ENCODE measurements around the gene PTPN4. TPM values are rescaled to one million over a fixed set of nuclear protein-coding genes. Genes with fewer than 3 reads are reported as not detected.

PTPN4 gene
- total and polyA plus RNA-seq, 9 of the 15 experiments (the other 6 are each of a cell fraction or from before 2014, with no cell fraction given), result 5.0 to 32.8 (median 27.3) TPM

DNA sequence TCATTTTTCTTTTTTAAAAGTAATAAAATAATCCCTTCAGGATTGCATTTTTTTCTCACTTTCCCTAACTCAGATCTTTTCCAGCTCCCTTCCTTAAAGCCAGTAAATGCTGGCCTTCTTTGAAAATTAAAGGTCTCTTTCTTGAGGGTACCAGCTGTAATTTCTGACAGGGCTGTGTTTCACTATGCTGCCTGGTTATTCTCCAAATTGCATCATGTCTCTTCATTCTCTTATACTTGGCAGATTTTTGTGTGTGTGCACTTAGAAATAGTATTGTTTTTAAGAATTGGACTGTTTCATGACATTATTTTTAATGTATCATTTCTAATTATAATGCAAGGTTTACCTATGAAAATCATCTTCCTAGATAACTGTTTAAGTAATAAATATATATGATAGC, 181.1 kb downstream of the PTPN4 start:
- Histone ChIP-seq H3K9ac (ENCODE audit: insufficient read depth in 1 of 2, low read depth in 2 of 2, low read length in 2 of 2) (no peak overlapping the region), H3K4me2 (ENCODE audit: insufficient read depth, low read length) (no peak overlapping the region), H4K20me1 (replicated peaks; ENCODE audit: control insufficient read depth, insufficient read depth, low read length) (no peaks in the 10 kb centered on the region), H2AFZ (ENCODE audit: low read depth, low read length) (no peak overlapping the region), H3K9me3 (replicated peaks; ENCODE audit: control insufficient read depth, insufficient read depth, low read depth, low read length) (no peaks in the 10 kb centered on the region), H3K36me3 (ENCODE audit: control insufficient read depth, insufficient read depth, low read length) (peaks cover 6% of the 10 kb centered on the region; the same call in 2 of the 3 replicates), H3K27ac (ENCODE audit: extremely low read depth, low read depth, low read length) (no peak overlapping the region), H3K4me3 (no peak overlapping the region), H3K9me1 (ENCODE audit: control insufficient read depth, insufficient read depth, low read length) (no peaks in the 10 kb centered on the region), H3K79me2 (ENCODE audit: control insufficient read depth, insufficient read depth, low read length) (no peaks in the 10 kb centered on the region), H3K4me1 (replicated peaks in 1 of 2; ENCODE audit: control insufficient read depth in 2 of 2, insufficient read depth in 2 of 2, low read length in 2 of 2) (no peaks in the 10 kb centered on the region), H3K27me3 (ENCODE audit: control insufficient read depth in 2 of 2, insufficient read depth in 2 of 2, low read length in 2 of 2) (no peaks in the 10 kb centered on the region)
- in situ Hi-C loops (cut with MboI), result no loop called here
- CTCF ChIA-PET (ENCODE audit: low intra/inter-chr PET ratio), result no interaction called here
- DNase-seq (ENCODE audit: extremely low read depth in 1 of 4, low spot score in 3 of 4) (no peak), ATAC-seq (no peak), FAIRE-seq (no peak)
- BruUV-seq (replicated peaks), result no TSS peak
- intact Hi-C loops (cut with micrococcal nuclease), result no loop called here
- POLR2A ChIA-PET, result interaction anchor here (1.4 kb wide), 2 partner anchors 9 to 20 kb away, joined by 3 read pairs; no protein-coding TSS in a partner anchor
- TF ChIP-seq DPF2 (IDR thresholded peaks at IDR 0.05), result no peak
- TF ChIP-seq TAF15 (IDR thresholded peaks at IDR 0.05; ENCODE audit: low read depth, low read length), result no peak
- no peak for TF ChIP-seq TRIM24 (IDR thresholded peaks at IDR 0.05)
- no peak for TF ChIP-seq PCBP2 (IDR thresholded peaks at IDR 0.05; ENCODE audit: low read depth, low read length, poor library complexity, severe bottlenecking)
- TF ChIP-seq, protein P1, sequence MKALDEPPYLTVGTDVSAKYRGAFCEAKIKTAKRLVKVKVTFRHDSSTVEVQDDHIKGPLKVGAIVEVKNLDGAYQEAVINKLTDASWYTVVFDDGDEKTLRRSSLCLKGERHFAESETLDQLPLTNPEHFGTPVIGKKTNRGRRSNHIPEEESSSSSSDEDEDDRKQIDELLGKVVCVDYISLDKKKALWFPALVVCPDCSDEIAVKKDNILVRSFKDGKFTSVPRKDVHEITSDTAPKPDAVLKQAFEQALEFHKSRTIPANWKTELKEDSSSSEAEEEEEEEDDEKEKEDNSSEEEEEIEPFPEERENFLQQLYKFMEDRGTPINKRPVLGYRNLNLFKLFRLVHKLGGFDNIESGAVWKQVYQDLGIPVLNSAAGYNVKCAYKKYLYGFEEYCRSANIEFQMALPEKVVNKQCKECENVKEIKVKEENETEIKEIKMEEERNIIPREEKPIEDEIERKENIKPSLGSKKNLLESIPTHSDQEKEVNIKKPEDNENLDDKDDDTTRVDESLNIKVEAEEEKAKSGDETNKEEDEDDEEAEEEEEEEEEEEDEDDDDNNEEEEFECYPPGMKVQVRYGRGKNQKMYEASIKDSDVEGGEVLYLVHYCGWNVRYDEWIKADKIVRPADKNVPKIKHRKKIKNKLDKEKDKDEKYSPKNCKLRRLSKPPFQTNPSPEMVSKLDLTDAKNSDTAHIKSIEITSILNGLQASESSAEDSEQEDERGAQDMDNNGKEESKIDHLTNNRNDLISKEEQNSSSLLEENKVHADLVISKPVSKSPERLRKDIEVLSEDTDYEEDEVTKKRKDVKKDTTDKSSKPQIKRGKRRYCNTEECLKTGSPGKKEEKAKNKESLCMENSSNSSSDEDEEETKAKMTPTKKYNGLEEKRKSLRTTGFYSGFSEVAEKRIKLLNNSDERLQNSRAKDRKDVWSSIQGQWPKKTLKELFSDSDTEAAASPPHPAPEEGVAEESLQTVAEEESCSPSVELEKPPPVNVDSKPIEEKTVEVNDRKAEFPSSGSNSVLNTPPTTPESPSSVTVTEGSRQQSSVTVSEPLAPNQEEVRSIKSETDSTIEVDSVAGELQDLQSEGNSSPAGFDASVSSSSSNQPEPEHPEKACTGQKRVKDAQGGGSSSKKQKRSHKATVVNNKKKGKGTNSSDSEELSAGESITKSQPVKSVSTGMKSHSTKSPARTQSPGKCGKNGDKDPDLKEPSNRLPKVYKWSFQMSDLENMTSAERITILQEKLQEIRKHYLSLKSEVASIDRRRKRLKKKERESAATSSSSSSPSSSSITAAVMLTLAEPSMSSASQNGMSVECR (CRISPR knock-in tag; IDR thresholded peaks at IDR 0.05), result no peak
- TF ChIP-seq, protein P2, sequence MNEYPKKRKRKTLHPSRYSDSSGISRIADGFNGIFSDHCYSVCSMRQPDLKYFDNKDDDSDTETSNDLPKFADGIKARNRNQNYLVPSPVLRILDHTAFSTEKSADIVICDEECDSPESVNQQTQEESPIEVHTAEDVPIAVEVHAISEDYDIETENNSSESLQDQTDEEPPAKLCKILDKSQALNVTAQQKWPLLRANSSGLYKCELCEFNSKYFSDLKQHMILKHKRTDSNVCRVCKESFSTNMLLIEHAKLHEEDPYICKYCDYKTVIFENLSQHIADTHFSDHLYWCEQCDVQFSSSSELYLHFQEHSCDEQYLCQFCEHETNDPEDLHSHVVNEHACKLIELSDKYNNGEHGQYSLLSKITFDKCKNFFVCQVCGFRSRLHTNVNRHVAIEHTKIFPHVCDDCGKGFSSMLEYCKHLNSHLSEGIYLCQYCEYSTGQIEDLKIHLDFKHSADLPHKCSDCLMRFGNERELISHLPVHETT (CRISPR knock-in tag; conservative IDR thresholded peaks at IDR 0.05 in 1 of 2, IDR thresholded peaks at IDR 0.05 in 1 of 2), result no peak
- TF ChIP-seq ZFX (CRISPR knock-in tag; IDR thresholded peaks at IDR 0.05), result no peak
- TF ChIP-seq, protein P3, sequence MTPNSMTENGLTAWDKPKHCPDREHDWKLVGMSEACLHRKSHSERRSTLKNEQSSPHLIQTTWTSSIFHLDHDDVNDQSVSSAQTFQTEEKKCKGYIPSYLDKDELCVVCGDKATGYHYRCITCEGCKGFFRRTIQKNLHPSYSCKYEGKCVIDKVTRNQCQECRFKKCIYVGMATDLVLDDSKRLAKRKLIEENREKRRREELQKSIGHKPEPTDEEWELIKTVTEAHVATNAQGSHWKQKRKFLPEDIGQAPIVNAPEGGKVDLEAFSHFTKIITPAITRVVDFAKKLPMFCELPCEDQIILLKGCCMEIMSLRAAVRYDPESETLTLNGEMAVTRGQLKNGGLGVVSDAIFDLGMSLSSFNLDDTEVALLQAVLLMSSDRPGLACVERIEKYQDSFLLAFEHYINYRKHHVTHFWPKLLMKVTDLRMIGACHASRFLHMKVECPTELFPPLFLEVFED (CRISPR knock-in tag; conservative IDR thresholded peaks at IDR 0.05), result no peak
- TF ChIP-seq MECOM (CRISPR knock-in tag; IDR thresholded peaks at IDR 0.05), result no peak
- no peak for TF ChIP-seq HNRNPLL (IDR thresholded peaks at IDR 0.05; ENCODE audit: low read depth, low read length, poor library complexity, severe bottlenecking)
- TF ChIP-seq RBM15 (IDR thresholded peaks at IDR 0.05; ENCODE audit: insufficient read depth, low read length), result no peak
- TF ChIP-seq, protein P4, sequence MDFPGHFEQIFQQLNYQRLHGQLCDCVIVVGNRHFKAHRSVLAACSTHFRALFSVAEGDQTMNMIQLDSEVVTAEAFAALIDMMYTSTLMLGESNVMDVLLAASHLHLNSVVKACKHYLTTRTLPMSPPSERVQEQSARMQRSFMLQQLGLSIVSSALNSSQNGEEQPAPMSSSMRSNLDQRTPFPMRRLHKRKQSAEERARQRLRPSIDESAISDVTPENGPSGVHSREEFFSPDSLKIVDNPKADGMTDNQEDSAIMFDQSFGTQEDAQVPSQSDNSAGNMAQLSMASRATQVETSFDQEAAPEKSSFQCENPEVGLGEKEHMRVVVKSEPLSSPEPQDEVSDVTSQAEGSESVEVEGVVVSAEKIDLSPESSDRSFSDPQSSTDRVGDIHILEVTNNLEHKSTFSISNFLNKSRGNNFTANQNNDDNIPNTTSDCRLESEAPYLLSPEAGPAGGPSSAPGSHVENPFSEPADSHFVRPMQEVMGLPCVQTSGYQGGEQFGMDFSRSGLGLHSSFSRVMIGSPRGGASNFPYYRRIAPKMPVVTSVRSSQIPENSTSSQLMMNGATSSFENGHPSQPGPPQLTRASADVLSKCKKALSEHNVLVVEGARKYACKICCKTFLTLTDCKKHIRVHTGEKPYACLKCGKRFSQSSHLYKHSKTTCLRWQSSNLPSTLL (IDR thresholded peaks at IDR 0.05), result no peak
- no peak for TF ChIP-seq BRF1 (IDR thresholded peaks at IDR 0.05; ENCODE audit: borderline replicate concordance, extremely low read depth, insufficient read length)
- TF ChIP-seq PHF21A (IDR thresholded peaks at IDR 0.05; ENCODE audit: borderline replicate concordance, low read depth), result no peak

All from K562 (cell line).